Measurements from ENCODE around the gene CLDN5. TPM values are rescaled to one million over a fixed set of nuclear protein-coding genes. Genes with fewer than 3 reads are reported as not detected.

CLDN5 gene
- total and polyA plus RNA-seq, 4 donors: 61.0 to 203 (median 101) TPM

- no peaks in the 10 kb centered on the region for H3K9me3 ChIP-seq (ENCODE audit: control insufficient read depth, insufficient read depth, low read length)
- H3K36me3 ChIP-seq (ENCODE audit: control insufficient read depth, insufficient read depth, low read length): peaks cover 11% of the 10 kb centered on the region
- no peak for DNase-seq (ENCODE audit: low read depth in 4 of 6, low spot score in 6 of 6)
- 91% methylated on average over 1 of the region's 3 CpGs for WGBS (ENCODE audit: insufficient coverage)
- peaks cover 49% of the 10 kb centered on the region for H3K4me1 ChIP-seq (ENCODE audit: control insufficient read depth, insufficient read depth, low read length)
- H3K27me3 ChIP-seq (ENCODE audit: control insufficient read depth, insufficient read depth, low read length): peaks cover 39% of the 10 kb centered on the region
- no peak overlapping the region for H3K4me3 ChIP-seq (ENCODE audit: low read depth, low read length)
- no peak overlapping the region for H3K27ac ChIP-seq (ENCODE audit: low read depth, low read length)
These were observed 1.5 kb upstream of the CLDN5 start for GRCh38 chr22:19525666-19526065.

DNA sequence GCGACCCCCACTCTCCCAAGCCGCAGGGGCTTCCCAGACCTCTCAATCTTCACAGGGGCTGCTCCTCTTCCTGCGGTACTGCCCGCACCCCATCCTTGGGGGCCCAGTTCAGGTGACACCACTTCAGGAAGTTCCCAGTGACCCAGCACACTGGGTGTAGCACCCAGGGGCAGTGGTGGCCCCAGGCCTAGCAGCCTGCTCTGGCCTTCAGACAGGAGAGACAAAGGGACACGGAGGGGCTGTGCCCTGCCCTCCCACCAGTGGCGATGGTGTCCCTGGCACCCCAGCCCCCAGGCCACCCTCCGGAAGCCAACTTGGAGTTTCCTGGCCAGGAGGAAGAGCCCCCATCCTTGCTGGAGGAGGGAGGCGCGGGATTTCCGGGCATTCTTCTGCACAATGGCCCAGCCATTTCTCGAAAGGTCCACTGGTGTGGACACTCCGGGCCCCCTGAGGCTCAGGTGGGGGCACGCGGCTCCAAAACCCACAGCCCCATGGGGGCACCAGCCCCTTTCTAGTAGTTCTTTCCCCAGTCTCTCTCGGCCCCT is 978 bp upstream of the CLDN5 start:
- Histone ChIP-seq H3K36me3 (ENCODE audit: control insufficient read depth, insufficient read depth, low read length) (peaks cover 13% of the 10 kb centered on the region), H3K9me3 (ENCODE audit: control insufficient read depth, insufficient read depth, low read length) (no peaks in the 10 kb centered on the region), H3K27me3 (ENCODE audit: control insufficient read depth, insufficient read depth, low read length) (peaks cover 39% of the 10 kb centered on the region), H3K4me3 (ENCODE audit: low read depth, low read length) (no peak overlapping the region), H3K4me1 (ENCODE audit: control insufficient read depth, insufficient read depth, low read length) (peaks cover 50% of the 10 kb centered on the region), H3K27ac (ENCODE audit: low read depth, low read length) (peak overlapping the region; percentile 15)
- 80% methylated on average over 15 of the region's 15 CpGs for WGBS (ENCODE audit: insufficient coverage)
- no peak for DNase-seq (ENCODE audit: low read depth in 4 of 6, low spot score in 6 of 6)

- Histone ChIP-seq H3K27me3 (ENCODE audit: control insufficient read depth, insufficient read depth, low read length) (peaks cover 39% of the 10 kb centered on the region), H3K4me1 (ENCODE audit: control insufficient read depth, insufficient read depth, low read length) (peaks cover 67% of the 10 kb centered on the region), H3K4me3 (ENCODE audit: low read depth, low read length) (peak overlapping the region; percentile 29), H3K36me3 (ENCODE audit: control insufficient read depth, insufficient read depth, low read length) (peaks cover 21% of the 10 kb centered on the region), H3K27ac (ENCODE audit: low read depth, low read length) (no peak overlapping the region), H3K9me3 (ENCODE audit: control insufficient read depth, insufficient read depth, low read length) (no peaks in the 10 kb centered on the region)
- WGBS (ENCODE audit: insufficient coverage): under 1% methylated on average over 99 of the region's 99 CpGs
- DNase-seq (ENCODE audit: low read depth in 4 of 6, low spot score in 6 of 6): peak in 2 of 6 donors; percentile 28 to 46
These were observed 705 bp downstream of the CLDN5 start for GRCh38 chr22:19523240-19524169.

GRCh38 chr22:19522881-19523239 is 1.4 kb downstream of the CLDN5 start:
- DNase-seq (ENCODE audit: low read depth in 4 of 6, low spot score in 6 of 6): peak in 1 of 6 donors; percentile 1
- H3K27ac ChIP-seq (ENCODE audit: low read depth, low read length): peak overlapping the region; percentile 52
- H3K4me3 ChIP-seq (ENCODE audit: low read depth, low read length): peak overlapping the region; percentile 29
- WGBS (ENCODE audit: insufficient coverage): 25% methylated on average over 7 of the region's 9 CpGs
- H3K4me1 ChIP-seq (ENCODE audit: control insufficient read depth, insufficient read depth, low read length): peaks cover 68% of the 10 kb centered on the region
- no peaks in the 10 kb centered on the region for H3K9me3 ChIP-seq (ENCODE audit: control insufficient read depth, insufficient read depth, low read length)
- peaks cover 24% of the 10 kb centered on the region for H3K36me3 ChIP-seq (ENCODE audit: control insufficient read depth, insufficient read depth, low read length)
- peaks cover 39% of the 10 kb centered on the region for H3K27me3 ChIP-seq (ENCODE audit: control insufficient read depth, insufficient read depth, low read length)

- peak overlapping the region; percentile 24 for H3K4me3 ChIP-seq (ENCODE audit: low read depth, low read length)
- H3K9me3 ChIP-seq (ENCODE audit: control insufficient read depth, insufficient read depth, low read length): no peaks in the 10 kb centered on the region
- H3K27me3 ChIP-seq (ENCODE audit: control insufficient read depth, insufficient read depth, low read length): peaks cover 39% of the 10 kb centered on the region
- H3K4me1 ChIP-seq (ENCODE audit: control insufficient read depth, insufficient read depth, low read length): peaks cover 66% of the 10 kb centered on the region
- peaks cover 25% of the 10 kb centered on the region for H3K36me3 ChIP-seq (ENCODE audit: control insufficient read depth, insufficient read depth, low read length)
- H3K27ac ChIP-seq (ENCODE audit: low read depth, low read length): peak overlapping the region; percentile 52
- peak in 4 of 6 donors; percentile 48 to 78 (median 60) for DNase-seq (ENCODE audit: low read depth in 4 of 6, low spot score in 6 of 6)
- 38% methylated on average over 13 of the region's 16 CpGs for WGBS (ENCODE audit: insufficient coverage)
These were observed 1.9 kb downstream of the CLDN5 start for GRCh38 chr22:19522190-19522880.

DNA sequence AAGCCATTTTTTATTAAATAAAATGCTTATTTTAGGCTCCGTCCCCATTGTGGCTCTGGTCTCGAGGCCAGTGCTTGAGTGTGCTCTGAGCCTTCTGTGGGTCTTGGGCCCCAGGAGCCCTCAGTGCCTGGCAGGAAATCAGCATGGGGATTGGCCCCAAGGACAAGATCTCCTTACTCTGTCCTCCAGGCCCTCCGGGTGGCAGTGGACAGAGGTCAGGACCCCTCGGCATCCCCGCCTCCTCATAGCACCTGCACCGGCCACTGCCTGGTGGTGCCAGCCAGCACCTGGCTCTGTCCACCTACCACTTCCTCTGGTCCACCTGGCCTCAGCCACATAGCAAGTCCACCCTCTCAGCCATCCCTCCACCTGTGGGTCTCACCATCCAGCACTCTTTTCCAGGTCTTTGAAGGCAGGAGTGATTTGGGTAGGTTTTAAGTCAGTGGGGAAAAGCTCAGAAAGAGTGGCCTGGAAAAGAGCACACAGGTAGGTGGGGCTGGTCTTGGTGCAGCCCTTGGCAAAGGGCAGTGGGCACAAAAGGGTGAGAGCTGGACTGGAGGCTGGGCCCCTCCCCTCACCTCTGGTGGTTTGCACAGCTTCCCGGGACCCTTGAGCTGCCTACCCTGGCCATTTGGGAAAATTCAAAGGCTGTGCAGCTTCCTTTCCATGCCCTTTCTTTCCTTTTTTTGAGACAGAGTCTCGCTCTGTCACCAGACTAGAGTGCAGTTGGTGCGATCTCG is 3.5 kb downstream of the CLDN5 start:
- 92% methylated on average over 10 of the region's 10 CpGs for WGBS (ENCODE audit: insufficient coverage)
- peak overlapping the region; percentile 16 for H3K4me3 ChIP-seq (ENCODE audit: low read depth, low read length)

GRCh38 chr22:19520007-19520406 is 4.2 kb downstream of the CLDN5 start:
- no peak for DNase-seq (ENCODE audit: low read depth in 4 of 6, low spot score in 6 of 6)
- H3K4me1 ChIP-seq (ENCODE audit: control insufficient read depth, insufficient read depth, low read length): peaks cover 60% of the 10 kb centered on the region
- WGBS (ENCODE audit: insufficient coverage): 95% methylated on average over 6 of the region's 6 CpGs
- peaks cover 36% of the 10 kb centered on the region for H3K36me3 ChIP-seq (ENCODE audit: control insufficient read depth, insufficient read depth, low read length)
- no peak overlapping the region for H3K27ac ChIP-seq (ENCODE audit: low read depth, low read length)
- peaks cover 33% of the 10 kb centered on the region for H3K27me3 ChIP-seq (ENCODE audit: control insufficient read depth, insufficient read depth, low read length)
- H3K4me3 ChIP-seq (ENCODE audit: low read depth, low read length): no peak overlapping the region
- H3K9me3 ChIP-seq (ENCODE audit: control insufficient read depth, insufficient read depth, low read length): no peaks in the 10 kb centered on the region

More for the DNA sequence above, 3.5 kb downstream of the CLDN5 start:
- H3K36me3 ChIP-seq (ENCODE audit: control insufficient read depth, insufficient read depth, low read length): peaks cover 36% of the 10 kb centered on the region
- peaks cover 66% of the 10 kb centered on the region for H3K4me1 ChIP-seq (ENCODE audit: control insufficient read depth, insufficient read depth, low read length)
- DNase-seq (ENCODE audit: low read depth in 4 of 6, low spot score in 6 of 6): no peak
- no peaks in the 10 kb centered on the region for H3K9me3 ChIP-seq (ENCODE audit: control insufficient read depth, insufficient read depth, low read length)
- H3K27ac ChIP-seq (ENCODE audit: low read depth, low read length): peak overlapping the region; percentile 6
- H3K27me3 ChIP-seq (ENCODE audit: control insufficient read depth, insufficient read depth, low read length): peaks cover 39% of the 10 kb centered on the region

DNA sequence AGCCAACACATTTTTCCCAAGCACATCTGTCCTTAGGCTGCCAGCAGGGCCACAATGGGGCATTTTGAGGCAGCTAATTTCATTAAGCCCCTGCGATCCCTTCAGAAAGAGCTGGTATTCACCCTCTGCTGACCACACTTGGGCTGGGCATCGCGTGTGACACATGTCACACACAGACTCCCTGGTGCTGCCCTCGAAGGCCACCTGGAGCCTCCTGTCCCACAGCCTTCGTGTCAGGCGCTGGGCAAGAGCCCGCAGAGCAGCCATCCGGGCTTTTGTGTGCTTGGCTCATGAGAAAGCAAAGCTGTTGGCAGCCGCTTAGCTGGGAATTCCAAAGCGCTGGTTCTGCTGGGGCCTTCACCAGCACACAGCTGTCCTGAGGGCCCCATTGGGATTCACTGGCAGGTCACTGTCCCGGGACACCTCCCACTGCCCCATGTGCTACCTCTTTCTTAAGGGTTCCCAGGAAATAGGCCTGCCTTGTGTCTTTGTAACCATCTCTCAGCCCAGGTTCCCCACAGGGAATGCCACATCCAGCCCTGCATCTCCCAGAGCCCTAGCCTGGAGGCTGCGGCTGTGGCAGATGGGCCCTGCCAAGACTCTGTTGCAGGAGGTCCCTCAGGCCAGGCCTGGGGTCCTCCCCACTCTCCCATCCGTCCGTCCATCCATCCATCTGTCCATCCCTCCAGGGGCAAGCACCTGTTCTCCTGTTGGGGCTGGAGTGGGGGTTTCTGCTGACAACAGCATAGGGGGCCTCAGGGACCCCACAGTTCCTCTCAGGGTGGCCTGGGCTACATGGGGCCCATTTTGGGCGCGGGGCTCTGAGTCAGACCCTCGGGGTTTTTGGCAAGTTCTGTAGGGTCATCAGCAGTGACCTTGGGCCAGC is 4.9 kb downstream of the CLDN5 start:
- DNase-seq (ENCODE audit: low read depth in 4 of 6, low spot score in 6 of 6): peak in 2 of 6 donors; percentile 26 to 49
- WGBS (ENCODE audit: insufficient coverage): 64% methylated on average over 17 of the region's 17 CpGs
- Histone ChIP-seq H3K27me3 (ENCODE audit: control insufficient read depth, insufficient read depth, low read length) (peaks cover 26% of the 10 kb centered on the region), H3K4me3 (ENCODE audit: low read depth, low read length) (no peak overlapping the region), H3K9me3 (ENCODE audit: control insufficient read depth, insufficient read depth, low read length) (no peaks in the 10 kb centered on the region), H3K27ac (ENCODE audit: low read depth, low read length) (peak overlapping the region; percentile 15), H3K36me3 (ENCODE audit: control insufficient read depth, insufficient read depth, low read length) (peaks cover 36% of the 10 kb centered on the region), H3K4me1 (ENCODE audit: control insufficient read depth, insufficient read depth, low read length) (peaks cover 53% of the 10 kb centered on the region)

All from spinal cord (tissue), 10 donors.